Measurements from ENCODE around the gene ANXA1.

The ANXA1 gene

DNA sequence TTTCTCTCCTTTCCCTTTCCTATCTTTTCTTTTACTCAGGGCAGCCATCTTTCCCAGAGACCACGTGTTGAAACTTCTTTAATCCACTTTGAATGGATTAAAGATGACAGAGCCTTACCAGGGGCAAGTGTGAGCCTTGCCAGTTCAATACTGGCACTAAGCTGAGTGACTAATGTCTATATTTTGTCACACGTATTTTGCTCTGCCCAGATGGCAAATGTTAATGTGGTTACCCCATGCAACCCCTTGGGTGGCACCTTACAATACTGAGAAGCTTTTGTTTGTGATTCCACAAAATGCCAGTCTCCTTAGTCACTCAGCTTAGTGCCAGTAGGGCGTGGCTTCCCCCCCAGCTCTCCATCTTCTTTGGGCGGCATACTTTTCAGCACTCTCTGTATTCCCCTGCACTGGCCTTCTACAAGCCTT is 24.8 kb downstream of the ANXA1 start:
- no peak overlapping the region for H3K9ac ChIP-seq (ENCODE audit: low read length)
- no peaks in the 10 kb centered on the region for H3K9me2 ChIP-seq (ENCODE audit: low read depth, low read length)
- H3K27me3 ChIP-seq (ENCODE audit: insufficient read depth, low read length) = no peaks in the 10 kb centered on the region
- H3K27ac ChIP-seq (ENCODE audit: low read depth, low read length, poor library complexity, severe bottlenecking) = no peak overlapping the region
- H3F3A ChIP-seq (ENCODE audit: insufficient read depth, low read length) = no peaks in the 10 kb centered on the region
- H3K9me3 ChIP-seq (ENCODE audit: low read length) = no peaks in the 10 kb centered on the region
- no peaks in the 10 kb centered on the region for H3K79me2 ChIP-seq (ENCODE audit: insufficient read depth, low read length)
- no peak overlapping the region for H2AFZ ChIP-seq (ENCODE audit: low read length)
- H3K4me3 ChIP-seq (ENCODE audit: low read depth, low read length, poor library complexity, severe bottlenecking) = no peak overlapping the region
- H3K36me3 ChIP-seq (ENCODE audit: insufficient read depth, low read length) = no peaks in the 10 kb centered on the region
- no peak overlapping the region for H3K4me2 ChIP-seq (ENCODE audit: low read length)
- no peaks in the 10 kb centered on the region for H3K4me1 ChIP-seq (ENCODE audit: insufficient read depth, low read length, severe bottlenecking)
- TF ChIP-seq, protein P1, sequence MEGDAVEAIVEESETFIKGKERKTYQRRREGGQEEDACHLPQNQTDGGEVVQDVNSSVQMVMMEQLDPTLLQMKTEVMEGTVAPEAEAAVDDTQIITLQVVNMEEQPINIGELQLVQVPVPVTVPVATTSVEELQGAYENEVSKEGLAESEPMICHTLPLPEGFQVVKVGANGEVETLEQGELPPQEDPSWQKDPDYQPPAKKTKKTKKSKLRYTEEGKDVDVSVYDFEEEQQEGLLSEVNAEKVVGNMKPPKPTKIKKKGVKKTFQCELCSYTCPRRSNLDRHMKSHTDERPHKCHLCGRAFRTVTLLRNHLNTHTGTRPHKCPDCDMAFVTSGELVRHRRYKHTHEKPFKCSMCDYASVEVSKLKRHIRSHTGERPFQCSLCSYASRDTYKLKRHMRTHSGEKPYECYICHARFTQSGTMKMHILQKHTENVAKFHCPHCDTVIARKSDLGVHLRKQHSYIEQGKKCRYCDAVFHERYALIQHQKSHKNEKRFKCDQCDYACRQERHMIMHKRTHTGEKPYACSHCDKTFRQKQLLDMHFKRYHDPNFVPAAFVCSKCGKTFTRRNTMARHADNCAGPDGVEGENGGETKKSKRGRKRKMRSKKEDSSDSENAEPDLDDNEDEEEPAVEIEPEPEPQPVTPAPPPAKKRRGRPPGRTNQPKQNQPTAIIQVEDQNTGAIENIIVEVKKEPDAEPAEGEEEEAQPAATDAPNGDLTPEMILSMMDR (IDR thresholded peaks at IDR 0.05; ENCODE audit: low read length) = no peak
- no peak for TF ChIP-seq EZH2 (IDR thresholded peaks at IDR 0.05; ENCODE audit: borderline replicate concordance, low read length)
- H4K20me1 ChIP-seq (ENCODE audit: insufficient read depth, low read length) = no peaks in the 10 kb centered on the region

DNA sequence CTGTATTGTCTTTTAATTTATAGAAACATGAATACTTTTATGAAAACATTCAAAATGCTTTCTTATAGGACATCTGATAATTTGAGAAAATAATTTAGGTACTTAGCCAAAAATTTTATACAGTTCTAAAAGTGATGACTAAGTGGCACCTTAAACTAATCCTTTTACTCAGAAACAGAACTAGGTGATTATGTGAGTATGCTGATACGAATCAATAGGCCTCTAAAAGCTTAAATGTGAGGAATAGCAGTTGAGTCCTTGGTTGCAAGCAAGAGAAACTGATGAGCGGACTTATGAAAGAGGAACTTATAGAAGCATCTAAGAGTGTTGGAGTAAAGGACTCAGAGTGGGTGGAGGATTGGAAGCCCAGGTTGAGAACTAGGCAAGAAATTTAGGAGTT is 26.4 kb downstream of the ANXA1 start:
- H3K27me3 ChIP-seq (ENCODE audit: insufficient read depth, low read length) = no peaks in the 10 kb centered on the region

DNA sequence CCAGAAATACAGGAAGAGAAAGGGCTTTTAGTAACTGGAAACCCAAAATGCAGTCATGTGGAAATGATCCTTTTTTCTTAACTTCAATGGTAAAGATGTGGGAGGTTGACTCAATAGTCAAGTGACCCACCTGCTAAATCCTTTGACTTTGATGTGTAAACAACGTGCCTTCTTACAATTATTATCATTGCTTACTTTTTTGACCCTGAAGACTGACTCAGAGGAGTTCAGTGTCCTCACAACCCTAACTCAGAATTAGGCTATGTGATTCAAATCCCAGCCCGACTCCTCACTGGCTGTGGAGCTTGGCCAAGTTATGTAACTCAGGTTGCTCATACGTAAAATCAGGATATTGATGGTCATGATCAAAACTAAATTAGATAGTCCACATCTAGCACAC is 27.9 kb downstream of the ANXA1 start:
- H3K9me3 ChIP-seq (ENCODE audit: low read length) = no peaks in the 10 kb centered on the region
- H4K20me1 ChIP-seq (ENCODE audit: insufficient read depth, low read length) = no peaks in the 10 kb centered on the region
- H3K9me2 ChIP-seq (ENCODE audit: low read depth, low read length) = no peaks in the 10 kb centered on the region
- no peak overlapping the region for H3K4me2 ChIP-seq (ENCODE audit: low read length)
- H3K79me2 ChIP-seq (ENCODE audit: insufficient read depth, low read length) = no peaks in the 10 kb centered on the region
- no peak overlapping the region for H3K27ac ChIP-seq (ENCODE audit: low read depth, low read length, poor library complexity, severe bottlenecking)
- H3F3A ChIP-seq (ENCODE audit: insufficient read depth, low read length) = no peaks in the 10 kb centered on the region
- no peak for TF ChIP-seq EZH2 (IDR thresholded peaks at IDR 0.05; ENCODE audit: borderline replicate concordance, low read length)
- TF ChIP-seq, protein P1 (IDR thresholded peaks at IDR 0.05; ENCODE audit: low read length) = no peak
- H3K4me3 ChIP-seq (ENCODE audit: low read depth, low read length, poor library complexity, severe bottlenecking) = no peak overlapping the region
- no peaks in the 10 kb centered on the region for H3K36me3 ChIP-seq (ENCODE audit: insufficient read depth, low read length)
- H3K4me1 ChIP-seq (ENCODE audit: insufficient read depth, low read length, severe bottlenecking) = no peaks in the 10 kb centered on the region
- H3K27me3 ChIP-seq (ENCODE audit: insufficient read depth, low read length) = no peaks in the 10 kb centered on the region
- H2AFZ ChIP-seq (ENCODE audit: low read length) = no peak overlapping the region
- no peak overlapping the region for H3K9ac ChIP-seq (ENCODE audit: low read length)

More for the DNA sequence above, 26.4 kb downstream of the ANXA1 start:
- Histone ChIP-seq H3F3A (ENCODE audit: insufficient read depth, low read length) (no peaks in the 10 kb centered on the region), H3K9me3 (ENCODE audit: low read length) (no peaks in the 10 kb centered on the region), H3K79me2 (ENCODE audit: insufficient read depth, low read length) (no peaks in the 10 kb centered on the region), H3K4me3 (ENCODE audit: low read depth, low read length, poor library complexity, severe bottlenecking) (no peak overlapping the region), H3K36me3 (ENCODE audit: insufficient read depth, low read length) (no peaks in the 10 kb centered on the region), H4K20me1 (ENCODE audit: insufficient read depth, low read length) (no peaks in the 10 kb centered on the region), H3K27ac (ENCODE audit: low read depth, low read length, poor library complexity, severe bottlenecking) (no peak overlapping the region), H3K4me1 (ENCODE audit: insufficient read depth, low read length, severe bottlenecking) (no peaks in the 10 kb centered on the region), H2AFZ (ENCODE audit: low read length) (no peak overlapping the region), H3K9ac (ENCODE audit: low read length) (no peak overlapping the region), H3K9me2 (ENCODE audit: low read depth, low read length) (no peaks in the 10 kb centered on the region), H3K4me2 (ENCODE audit: low read length) (no peak overlapping the region)
- no peak for TF ChIP-seq EZH2 (IDR thresholded peaks at IDR 0.05; ENCODE audit: borderline replicate concordance, low read length)

DNA sequence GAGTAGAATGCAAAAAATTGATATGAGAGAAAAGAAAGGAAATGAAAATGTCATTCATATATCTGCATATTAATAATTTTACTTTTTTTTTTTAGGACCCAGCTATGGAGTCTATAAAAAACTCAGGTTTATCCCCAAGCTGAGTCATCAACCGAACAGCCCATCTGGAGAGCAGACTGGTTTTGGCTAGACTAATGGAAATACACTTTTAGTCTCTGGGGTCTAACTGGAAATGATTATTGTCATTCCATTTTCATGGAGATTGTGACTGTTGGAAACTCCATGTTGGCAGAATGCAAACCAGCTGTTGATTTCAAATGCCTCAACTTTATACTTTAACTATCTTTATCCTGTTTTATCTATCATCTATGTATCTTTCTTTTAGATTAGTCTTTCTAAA is 28.7 kb downstream of the ANXA1 start:
- H4K20me1 ChIP-seq (ENCODE audit: insufficient read depth, low read length) = no peaks in the 10 kb centered on the region
- no peaks in the 10 kb centered on the region for H3K27me3 ChIP-seq (ENCODE audit: insufficient read depth, low read length)
- H3K79me2 ChIP-seq (ENCODE audit: insufficient read depth, low read length) = no peaks in the 10 kb centered on the region
- TF ChIP-seq, protein P1 (IDR thresholded peaks at IDR 0.05; ENCODE audit: low read length) = no peak
- TF ChIP-seq EZH2 (IDR thresholded peaks at IDR 0.05; ENCODE audit: borderline replicate concordance, low read length) = no peak
- no peak overlapping the region for H3K9ac ChIP-seq (ENCODE audit: low read length)
- H3K4me3 ChIP-seq (ENCODE audit: low read depth, low read length, poor library complexity, severe bottlenecking) = no peak overlapping the region
- no peaks in the 10 kb centered on the region for H3K9me3 ChIP-seq (ENCODE audit: low read length)
- H3K4me2 ChIP-seq (ENCODE audit: low read length) = no peak overlapping the region
- no peaks in the 10 kb centered on the region for H3K4me1 ChIP-seq (ENCODE audit: insufficient read depth, low read length, severe bottlenecking)
- no peaks in the 10 kb centered on the region for H3K36me3 ChIP-seq (ENCODE audit: insufficient read depth, low read length)
- H3F3A ChIP-seq (ENCODE audit: insufficient read depth, low read length) = no peaks in the 10 kb centered on the region
- no peak overlapping the region for H2AFZ ChIP-seq (ENCODE audit: low read length)
- H3K27ac ChIP-seq (ENCODE audit: low read depth, low read length, poor library complexity, severe bottlenecking) = no peak overlapping the region
- H3K9me2 ChIP-seq (ENCODE audit: low read depth, low read length) = no peaks in the 10 kb centered on the region

All from OCI-LY1 (cell line).